NCI-H1694 (cell line): ENCODE measurements around the gene DPT.

ENCODE experiments used
- DNase-seq: peaks from one replicate; lab custom pipeline; 2025; lab: John Stamatoyannopoulos, UW

DPT gene

DNA sequence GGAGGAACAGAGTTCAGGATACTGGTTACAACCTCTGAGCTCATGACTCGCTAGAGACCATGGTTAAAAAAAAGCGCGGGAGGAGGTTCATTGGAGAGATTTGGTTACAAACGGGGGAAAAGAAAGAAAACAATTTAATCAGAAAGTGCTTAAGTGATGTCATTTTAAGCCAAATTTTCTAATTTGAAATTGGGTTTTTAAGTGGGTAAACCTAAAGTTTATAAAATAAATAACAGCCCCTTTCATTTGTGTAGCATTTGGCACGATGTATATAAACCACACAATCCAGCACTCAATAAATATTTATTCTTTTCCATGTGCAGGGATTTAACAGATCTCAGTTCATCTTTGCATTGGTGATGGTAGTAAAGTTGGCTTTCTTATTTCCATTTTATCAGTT is 7.0 kb upstream of the DPT start:
- DNase-seq, result no peak

DNA sequence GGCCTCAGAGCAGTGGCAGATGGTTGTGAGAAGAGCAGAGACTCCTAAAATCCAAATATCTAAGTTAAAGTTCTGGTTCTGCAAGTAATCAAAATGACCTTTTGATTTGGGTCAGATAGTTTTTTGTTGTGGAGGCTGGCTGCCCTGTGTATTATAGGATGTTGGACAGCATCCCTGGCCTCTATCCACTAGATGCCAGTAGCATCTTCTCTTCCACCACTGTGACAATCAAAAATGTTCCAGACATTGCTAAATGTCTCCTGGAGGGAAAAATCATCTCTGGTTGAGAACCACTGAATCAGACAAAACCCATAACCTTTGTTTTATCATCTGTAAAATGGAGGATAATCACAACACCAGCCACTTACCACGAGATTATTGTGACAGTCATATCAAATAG is 5.9 kb upstream of the DPT start:
- no peak for DNase-seq

DNA sequence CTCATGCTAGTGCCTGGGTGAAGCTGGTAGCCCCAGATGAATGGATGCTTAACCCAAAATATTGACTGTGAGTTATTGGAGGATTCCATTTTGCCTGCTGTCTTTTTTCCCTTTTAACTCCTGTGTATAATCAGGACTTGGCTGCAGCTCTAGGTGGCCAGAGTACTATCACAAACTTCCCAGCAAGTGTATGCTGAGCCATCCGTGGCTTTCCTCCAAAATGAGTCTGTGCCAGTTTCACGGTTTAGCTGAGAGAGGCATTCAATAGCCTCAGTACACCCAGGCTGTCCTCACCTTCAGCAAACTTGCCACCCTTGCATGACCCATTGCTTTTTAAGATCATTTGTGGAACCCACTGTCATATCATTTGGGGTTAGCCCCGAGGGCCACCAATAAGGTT is 5.3 kb upstream of the DPT start:
- no peak for DNase-seq

DNA sequence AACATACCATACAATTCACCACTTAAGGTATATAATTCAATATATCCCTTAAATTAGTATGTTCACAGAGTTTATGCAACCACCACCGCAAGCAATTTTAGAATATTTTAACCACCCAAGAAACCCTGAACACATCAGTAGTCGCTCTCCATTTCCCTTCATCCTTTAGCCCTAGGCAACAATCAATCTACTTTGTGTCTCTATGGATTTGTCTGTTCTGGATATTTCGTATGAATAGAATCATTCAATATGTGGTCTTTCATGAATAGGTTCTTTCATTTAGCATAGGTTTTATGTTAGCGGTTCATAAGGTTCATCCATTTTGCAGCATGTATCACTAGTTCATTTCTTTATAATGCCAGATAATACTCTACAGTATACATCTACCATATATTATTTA is 4.2 kb upstream of the DPT start:
- DNase-seq, result no peak

DNA sequence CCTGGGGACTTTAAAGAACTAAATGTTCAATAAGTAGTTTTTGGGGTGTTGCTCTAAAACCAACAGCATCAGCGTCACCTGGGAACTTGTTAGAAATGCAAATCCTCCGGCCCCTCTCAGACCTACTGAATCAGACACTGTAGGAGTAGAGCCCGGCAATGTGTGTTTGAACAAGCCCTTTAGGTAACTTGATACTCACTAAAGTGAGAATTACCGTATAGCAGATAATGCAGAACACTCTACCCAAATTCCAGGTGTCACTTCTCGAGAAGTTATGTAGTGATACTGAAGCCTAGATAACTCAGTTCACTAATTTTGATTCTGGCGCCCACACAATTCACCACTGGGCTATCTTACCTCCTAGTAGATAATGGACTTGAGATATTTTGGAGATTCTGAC is 3.7 kb upstream of the DPT start:
- DNase-seq, result no peak

DNA sequence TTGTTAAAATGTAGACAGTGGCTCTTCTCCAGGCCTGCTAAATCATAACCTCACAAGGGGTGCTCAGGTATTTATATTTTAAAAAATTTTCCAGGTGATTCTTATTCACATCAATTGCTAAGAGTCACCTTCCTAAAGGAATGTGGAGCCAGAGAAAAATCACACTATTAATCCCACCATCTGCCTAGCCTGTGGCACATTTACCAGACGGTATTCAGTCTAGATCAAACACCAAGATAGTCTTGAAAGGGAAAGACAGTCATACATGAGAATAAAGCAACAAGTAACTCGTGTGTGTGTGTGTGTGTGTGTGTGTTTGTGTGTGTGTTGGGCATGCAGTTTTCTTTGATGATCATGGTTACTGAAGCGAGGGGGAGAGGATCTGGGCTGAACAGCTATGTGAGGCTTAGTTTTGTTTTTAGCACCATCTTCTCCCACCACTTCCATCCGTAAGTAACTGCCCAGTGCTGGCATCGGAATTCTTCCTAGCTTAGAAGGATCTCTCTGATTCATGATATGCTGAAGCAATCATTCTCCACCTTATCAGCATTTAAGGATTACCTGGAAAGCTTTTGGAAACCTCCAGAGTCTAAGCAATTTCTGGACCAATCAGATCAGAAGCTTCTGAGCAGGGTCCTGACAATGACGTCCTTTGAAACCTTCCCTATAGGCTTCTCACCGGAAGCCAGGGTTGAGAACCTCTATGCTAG is 2.4 kb upstream of the DPT start:
- DNase-seq, result no peak

DNA sequence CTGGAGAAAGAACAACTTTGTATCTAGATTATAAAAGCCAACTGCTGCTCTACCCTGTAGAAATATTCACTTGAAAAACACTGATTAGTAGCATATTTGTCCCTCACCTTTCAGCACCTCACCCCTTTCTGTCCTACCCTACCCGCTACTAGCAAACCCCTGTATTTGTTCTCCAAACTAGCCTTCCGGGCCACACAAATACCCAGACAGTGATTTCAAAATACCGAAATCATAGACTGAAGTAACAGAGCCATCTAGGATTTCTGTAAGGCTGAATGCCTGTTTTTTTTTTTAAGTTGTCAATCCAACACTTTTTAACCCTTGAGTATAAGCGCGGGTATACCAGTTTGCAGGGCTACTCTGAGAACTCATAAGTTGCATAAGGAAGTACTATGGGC is 398 bp upstream of the DPT start:
- DNase-seq, result no peak

DNA sequence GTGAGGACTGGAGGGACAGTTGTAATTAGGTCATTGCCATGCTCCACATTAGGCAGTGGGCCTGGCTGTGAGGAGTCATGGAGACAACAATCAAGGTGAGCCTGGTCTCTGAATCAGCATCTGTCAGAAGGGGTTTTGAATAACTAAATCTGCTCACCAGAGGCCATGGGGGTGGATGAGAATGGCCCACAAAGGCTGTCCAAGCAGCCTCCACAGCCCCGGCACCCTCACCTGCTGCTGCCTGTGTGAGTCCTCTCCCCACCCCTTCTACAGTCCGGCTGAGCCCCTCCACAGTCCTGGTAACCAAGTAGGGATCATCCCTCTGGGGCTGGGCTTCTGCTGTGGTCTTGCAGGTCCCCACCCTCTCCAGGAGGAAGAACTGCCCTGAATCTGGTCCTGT is 2.3 kb downstream of the DPT start:
- no peak for DNase-seq

DNA sequence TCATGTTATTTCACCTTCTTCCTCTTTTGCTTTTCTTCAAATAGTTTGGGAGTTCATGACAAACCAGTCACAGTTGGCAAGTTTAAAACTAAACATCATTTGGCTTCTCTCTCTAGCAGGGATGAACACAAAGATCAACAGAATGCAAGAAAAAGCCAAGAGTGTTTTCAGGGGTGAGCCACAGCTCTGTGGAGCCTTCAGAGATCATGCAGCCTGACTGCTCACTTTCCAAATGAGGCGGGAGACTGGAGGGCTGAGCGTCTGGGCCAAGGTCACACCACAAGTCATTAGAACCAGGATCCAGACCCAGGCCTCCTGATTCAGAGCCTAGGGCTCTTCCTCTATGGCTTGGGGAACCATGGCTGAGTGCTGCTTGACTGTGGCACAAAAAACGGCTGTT is 2.7 kb downstream of the DPT start:
- no peak for DNase-seq

DNA sequence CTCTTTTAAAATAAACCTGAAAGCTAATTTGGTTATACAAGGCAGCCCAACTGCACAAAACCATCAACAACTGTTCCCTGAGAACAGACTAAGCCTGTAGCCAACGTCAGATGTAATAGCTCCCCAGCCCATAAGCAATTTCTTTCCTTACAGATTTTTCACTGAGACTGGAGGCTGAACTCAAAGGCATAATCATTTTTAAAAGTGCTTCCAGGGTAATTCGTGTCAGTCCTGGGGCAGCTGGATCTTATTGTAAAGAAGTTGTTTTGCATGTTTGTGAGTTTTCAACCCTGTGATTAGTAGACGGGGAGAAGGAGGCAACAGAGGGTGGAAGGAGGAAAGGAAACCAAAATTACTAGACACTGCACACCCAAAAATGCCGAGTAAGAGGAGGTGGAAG is 3.2 kb downstream of the DPT start:
- no peak for DNase-seq

DNA sequence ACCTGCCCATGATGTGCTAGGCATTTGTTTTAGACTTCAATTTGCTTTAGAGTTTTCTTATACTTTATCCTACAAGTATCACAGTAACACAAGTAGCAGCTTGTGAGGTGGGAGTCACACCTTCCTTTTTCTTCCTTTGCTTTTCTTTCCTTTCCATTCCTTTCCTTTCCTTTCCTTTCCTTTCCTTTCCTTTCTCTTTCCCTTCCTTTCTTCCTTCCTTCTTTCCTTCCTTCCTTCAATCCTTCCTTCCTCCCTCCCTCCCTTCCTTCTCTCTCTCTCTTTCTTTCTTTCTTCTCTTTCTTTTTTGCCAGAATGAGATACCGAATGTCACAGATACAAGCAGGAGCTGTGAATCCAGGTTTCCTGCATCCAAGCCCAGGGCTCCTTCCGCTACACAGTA is 3.9 kb downstream of the DPT start:
- DNase-seq, result no peak

DNA sequence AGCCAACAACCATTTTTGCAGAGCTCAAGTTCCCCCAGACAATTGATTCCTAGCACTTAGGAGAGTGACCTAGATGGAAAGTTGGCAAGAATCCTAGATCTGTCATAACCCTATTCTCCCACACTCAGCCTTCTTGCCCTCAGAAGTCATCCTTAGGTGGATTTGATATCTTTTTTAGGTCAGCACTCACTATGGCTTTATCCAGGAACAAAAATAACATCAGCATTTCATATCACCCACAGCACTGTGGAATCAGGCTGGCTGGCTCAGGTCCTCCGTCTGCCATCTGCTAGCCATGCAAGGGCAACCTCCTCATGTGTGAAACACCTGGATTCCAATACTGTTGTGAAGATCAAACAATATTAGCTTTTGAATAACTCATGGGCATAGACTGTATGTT is 6.0 kb downstream of the DPT start:
- DNase-seq, result no peak

DNA sequence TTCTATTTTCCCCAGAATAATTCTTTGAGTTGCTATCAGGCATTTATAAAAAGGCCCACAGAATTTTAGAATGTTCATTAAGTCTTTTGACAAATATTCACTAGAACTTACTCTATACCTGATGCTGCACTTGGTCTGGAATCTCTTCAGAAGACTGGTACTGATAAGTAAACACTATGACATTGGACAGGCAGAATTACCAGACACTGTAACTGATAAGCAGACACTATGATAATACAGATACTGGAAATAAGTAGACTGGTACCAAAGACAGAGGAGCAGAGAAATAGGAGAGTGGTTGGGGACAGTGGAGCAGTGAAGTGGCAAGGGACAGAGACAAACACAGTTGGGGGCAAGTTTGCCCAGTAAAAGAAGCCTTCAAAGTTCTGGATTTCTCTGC is 8.2 kb downstream of the DPT start:
- no peak for DNase-seq

DNA sequence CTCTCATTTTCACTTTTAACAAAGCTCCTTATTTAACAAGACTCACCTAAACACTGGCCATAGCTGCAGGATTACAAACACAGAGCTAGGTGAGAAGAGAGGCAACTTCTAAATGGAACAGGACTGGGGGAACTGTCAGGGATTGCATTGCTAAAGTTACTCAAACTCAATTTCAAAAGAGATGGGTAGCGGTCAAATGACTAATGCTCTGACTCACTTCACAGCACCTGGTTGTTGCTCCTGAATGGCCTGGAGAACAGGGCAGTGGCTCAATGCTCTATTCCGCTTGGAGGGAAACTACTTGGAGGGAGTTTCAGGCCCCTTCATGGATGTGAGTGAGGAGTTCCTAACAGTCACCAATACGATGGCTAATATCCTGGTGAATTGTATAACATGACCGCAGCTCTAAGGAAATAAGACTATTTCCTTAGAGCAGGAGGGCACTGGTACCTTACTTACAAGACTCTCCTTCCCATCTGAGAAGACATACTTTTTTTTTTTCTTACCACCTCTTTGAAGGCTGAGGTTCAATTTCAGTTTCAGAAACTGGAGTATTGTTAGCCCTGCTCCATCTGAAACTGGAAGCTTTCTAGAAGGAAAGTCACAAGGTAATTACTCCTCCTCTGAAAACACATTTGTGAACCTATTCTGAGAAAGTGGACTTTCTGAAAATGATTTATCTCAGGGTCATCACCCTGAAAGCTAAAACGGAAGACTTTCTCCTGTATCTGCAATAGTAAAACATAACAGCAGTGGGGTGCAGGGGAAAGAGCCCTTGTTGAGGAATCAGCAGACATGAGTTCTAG is 9.5 kb downstream of the DPT start:
- no peak for DNase-seq

DNA sequence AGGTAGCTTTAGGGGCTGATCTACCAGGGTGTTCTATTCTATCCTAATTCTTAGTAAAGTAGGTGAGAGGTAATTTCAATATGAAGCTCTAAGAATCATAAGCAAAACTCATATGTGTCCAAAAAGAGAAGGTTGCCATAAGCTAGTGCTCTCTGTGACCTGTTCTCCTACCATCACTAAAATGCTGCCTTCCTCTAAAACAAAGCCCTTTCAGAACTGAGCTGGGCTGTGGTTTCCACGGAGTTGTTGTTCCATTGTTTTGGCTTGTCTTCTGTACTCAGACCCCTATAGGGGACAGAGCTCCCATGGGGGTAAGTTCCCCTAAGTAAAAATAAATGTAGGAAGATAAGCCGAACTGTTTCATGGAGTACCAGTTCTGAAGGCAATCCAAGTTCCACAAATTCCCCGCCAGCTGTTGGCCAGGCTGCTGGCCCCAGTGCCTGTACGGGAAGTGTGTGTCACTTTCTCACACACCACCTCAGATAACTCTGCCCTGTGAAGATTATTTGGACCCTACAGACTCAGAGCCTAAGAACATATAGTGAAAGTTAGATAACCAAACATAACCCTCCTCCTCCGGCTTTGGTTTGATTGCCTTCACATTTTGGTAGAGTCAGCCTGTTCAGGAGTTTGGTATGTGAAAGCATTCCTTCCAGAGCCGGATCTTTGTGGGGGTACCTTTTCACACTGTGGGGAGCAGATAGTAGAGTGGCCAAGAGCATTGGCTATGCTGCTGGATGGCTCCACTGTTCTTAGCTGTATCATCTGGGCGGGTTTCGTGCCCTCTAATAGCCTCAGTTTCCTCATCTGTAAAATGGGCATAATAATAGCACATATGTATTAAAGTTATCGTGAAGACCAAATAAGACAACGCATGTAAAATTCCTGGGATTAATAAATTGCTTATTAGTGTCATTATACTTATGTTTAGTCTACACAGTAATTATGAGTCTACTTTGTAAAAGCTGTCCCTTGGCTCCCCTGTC is 10.8 kb downstream of the DPT start:
- no peak for DNase-seq

DNA sequence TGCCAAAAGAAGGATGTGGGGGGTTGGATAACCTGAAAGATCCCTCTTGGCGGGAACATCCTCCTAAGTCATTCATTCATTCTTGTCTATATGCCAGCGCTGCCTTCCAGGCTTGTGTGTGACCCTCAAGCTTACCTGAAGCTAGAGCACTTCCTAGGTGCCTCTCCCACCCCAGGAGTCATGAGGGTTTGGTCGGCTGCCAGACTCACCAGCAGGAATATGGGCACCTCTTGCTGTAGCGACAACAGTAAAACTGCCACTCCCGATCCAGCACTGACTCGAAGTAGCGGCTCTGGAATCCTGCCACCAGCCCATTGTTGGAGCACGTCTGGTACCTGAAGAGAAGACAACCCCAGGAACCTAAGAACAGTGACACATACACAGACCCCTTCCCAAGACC is 15.0 kb downstream of the DPT start:
- no peak for DNase-seq

DNA sequence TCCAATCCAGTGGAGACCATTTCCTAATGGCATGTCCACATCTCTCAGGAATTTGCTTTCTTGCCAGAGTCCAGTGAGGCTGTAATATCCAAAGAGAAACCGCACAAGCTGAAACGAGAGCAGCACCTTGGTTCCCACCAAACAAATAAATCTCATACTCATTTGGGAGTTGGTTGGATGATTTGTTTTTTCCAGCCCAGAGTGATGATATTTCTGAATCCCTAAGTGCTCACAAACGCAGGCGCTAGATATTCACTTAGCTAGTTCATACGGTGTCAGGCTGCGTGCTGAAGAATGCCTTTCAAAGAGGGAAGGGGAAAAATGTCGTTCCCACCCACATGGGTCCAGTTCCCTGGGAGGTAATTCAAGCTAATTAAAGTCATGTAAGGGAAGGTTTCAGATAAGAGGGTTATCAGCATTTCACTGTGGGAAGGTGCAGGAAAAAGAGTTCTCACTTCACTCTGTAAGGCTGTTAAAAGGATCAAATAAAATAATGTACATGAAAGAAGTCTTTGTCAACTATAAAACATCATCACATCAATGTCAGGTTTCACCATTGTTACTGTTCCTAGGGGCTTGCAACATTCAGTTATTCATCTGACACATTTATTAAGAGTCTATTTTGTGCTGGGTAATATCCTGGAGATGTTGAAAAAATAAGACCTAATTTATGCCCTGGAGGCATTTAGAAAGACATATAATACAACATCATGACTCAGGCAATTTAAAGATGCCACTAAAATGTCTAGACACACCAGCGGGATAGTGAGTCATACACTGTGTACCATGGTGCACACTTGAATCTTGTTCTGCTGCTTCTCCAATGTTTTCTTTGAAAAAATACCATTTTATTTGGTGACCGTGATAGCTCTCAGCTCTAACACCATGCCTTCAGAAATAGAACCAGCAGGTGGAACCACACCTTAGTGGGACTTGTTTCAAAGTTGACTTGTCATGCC is 19.3 kb downstream of the DPT start:
- no peak for DNase-seq

DNA sequence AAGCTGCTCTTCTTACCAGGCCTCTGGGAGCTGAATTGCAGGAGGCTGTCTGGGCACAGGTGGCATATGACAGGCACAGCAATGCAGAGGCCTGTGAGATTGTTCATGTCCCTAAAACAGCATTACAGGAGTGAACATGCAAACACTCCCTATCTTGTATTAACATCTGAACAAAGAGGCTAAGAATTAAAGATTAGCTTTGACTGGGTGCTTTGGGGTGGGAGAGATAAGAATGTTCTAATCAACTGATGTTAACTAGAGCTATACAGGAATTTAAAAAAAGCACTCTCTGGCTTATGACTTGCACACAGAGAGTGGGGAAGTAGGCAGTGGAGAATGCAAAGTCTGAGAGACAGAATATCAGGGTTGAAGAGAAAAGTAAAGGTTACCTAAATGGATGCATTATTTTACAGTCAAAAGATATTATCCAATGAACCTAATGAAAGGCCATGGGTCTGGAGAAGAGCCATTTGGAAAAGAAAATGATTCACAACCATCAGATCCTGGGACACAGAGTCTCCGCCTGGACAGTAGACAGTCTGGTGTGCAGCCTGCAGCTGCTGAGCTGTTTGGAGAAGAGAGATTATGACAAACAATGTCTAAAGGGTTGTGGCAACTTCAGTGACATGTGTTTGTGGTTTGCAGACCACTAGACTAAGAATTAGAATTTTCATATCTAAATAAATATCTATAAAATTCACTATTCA is 20.2 kb downstream of the DPT start:
- no peak for DNase-seq

DNA sequence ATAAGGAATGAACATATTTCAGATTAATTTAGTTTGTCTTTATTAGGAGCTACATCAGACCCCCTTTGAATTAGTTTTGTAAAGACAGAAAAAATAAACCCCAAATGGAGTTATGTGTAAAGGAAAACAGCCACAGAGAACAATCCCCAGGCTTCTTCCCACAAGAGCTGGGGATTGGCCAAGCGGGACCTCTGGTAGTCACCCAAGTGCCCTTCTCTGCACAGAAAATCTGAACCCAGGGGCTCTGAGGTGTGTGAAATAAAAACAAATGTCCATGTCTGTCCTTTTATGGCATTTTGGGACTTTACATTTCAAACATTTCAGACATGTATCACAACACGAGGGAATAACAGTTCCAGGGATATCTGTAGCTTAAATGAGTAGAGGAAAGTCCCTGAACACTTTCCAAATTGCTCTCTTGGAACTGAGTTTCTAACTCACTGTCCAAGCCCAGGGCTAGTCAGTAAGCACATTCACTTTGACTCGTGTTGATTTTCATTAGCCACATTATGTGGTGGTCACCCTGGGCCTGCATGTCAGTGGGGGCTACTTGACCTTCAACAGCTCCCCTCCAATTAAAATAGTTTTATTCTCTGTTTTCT is 22.5 kb downstream of the DPT start:
- DNase-seq, result no peak

DNA sequence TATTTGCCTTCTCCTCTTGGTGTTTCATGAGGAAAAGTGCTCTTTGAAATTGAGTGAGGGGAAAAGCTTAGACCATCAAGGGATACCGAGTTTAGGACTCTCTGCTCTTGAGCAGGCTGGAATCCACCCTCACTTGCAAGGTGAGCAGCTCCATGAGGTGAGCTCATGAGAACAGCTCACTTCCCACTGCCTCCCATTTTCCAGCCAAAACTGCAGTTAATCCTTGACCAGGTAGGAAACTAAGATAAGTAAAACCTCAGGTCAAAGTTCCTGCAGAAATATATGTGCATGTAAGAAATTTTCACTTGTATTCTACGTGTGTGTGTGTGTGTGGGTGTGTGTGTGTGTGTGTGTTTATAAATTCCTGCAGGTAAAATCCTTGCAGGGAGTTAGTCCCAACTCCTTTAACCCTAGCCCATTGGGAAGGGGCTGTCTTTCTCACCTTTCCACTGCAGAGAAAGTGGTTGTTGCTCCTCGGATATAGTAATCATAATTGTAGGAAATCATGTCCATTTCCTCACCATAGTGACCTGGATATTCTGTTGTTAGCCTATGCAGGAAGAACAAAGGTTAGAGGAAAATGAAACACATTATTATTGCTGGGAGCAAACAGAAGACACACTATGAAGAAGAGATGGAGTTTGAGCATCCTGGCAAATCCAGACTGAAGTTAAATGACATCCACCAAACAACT is 28.3 kb downstream of the DPT start:
- no peak for DNase-seq
